CD4-positive, alpha-beta T cell treated with Interleukin-1 beta for 1 hour (primary cell): ENCODE measurements around the gene MDH1B.

Source experiments
- DNase-seq, 2 donors: peaks; one replicate each; pipeline ENCODE4 v3.0.0-alpha.2; 2020 to 2022

The MDH1B gene

DNA sequence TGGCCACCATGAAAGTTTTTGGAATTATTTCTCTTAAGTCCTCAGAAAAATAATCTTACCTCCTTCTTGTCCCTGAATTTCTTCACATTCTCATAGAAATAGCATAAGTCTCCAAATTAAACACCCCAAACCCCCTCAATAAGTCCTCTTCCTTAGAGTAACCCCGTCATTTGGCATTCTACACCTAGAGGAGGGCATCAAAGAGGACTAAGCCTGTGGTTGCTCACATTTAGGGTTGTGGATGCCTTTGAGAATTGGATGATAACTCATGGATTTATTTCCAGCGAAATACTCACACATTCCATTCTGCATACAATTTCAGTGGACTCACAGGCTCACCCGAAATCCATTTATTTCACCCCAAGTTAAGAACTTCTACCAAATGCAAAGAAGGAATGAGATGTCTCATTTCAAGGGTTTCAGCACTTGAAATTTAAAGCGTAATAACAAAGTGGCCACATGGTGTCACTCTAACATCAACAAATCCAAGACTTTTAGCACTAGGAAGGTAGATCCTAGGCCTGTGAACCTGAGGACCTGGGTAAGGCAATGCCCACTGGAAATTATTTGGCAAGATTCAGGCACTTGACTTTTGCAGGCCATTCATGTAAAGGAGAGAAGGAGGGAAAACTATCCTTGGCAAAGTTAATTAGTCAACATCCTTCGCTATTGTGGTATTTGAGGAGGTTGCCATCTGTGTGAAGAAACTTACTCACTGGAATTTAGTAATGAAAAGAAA lies 71.6 kb downstream of the MDH1B start:
- DNase-seq, result peak in 1 of 2 donors; percentile 58

DNA sequence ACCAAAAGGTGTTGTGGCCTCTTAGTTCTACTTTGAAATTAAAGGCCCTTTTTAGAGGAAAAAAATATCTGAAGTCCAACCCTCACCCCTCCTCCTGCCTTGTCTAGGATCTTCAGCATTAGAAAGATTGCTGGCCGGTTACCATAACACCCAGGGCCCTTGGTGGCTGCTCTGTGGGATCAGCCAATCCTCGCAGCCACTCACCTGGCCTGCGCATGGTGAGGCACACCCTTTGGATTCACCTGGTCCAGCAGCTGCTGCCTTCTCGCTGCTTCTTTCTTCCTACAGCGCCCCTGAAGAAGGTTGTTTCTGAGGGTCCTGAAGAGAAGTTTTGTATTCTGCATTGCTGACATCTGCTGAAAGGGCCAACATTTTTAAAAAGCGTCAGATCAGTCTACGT lies 72.2 kb downstream of the MDH1B start:
- no peak for DNase-seq

DNA sequence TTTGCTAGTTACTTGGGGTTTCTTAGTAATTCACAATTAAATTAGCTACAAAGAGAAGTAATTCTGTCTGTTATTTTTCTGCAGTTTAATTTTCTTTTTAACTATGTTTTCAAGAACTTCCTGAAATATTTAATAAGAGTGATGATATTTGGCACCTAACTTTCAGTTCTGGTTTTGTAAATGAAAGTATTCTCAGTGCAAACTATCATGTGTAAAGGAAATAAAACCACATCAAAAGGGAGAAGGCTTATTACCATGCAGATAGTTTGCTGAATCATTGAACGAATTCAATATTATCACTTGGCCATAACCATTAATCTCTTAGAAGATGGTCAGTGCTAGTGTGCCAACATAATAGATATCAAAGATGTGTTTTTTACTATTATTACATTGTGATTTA lies 76.1 kb downstream of the MDH1B start:
- no peak for DNase-seq

DNA sequence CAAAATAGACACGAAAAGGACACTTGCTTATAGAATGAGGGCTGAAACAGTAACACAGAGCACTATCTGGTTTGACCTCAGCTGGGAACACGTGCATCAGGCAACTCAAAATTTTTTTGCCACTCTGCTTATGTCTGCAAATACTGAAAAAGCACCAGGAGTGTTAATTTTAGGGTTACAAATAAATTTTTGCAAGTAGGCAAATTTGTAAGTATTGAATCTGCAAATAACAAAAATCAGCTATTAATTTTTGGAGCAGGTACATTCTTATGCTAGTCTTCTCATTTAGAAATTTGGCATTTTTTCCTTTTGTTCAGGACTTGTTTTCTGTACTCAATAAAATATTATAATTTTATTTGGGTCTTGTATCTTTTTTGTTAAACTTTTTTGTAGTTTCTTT lies 76.7 kb downstream of the MDH1B start:
- no peak for DNase-seq
